GM19467 (cell line): Measurements from ENCODE around the gene ERFE.

Source experiments
- ATAC-seq: cut with Tn5 transposase; IDR thresholded peaks from one replicate; pipeline ENCODE4 v1.9.1; 2021; ENCODE audit warnings: mild to moderate bottlenecking, moderate library complexity; ENCODE audit not compliant: unreplicated experiment

Gene ERFE

GRCh38 chr2:238125127-238125885 lies 33.5 kb upstream of the ERFE start:
- no peak for ATAC-seq

GRCh38 chr2:238126338-238126737 lies 32.4 kb upstream of the ERFE start:
- no peak for ATAC-seq

GRCh38 chr2:238126775-238127164 lies 32.0 kb upstream of the ERFE start:
- no peak for ATAC-seq

DNA sequence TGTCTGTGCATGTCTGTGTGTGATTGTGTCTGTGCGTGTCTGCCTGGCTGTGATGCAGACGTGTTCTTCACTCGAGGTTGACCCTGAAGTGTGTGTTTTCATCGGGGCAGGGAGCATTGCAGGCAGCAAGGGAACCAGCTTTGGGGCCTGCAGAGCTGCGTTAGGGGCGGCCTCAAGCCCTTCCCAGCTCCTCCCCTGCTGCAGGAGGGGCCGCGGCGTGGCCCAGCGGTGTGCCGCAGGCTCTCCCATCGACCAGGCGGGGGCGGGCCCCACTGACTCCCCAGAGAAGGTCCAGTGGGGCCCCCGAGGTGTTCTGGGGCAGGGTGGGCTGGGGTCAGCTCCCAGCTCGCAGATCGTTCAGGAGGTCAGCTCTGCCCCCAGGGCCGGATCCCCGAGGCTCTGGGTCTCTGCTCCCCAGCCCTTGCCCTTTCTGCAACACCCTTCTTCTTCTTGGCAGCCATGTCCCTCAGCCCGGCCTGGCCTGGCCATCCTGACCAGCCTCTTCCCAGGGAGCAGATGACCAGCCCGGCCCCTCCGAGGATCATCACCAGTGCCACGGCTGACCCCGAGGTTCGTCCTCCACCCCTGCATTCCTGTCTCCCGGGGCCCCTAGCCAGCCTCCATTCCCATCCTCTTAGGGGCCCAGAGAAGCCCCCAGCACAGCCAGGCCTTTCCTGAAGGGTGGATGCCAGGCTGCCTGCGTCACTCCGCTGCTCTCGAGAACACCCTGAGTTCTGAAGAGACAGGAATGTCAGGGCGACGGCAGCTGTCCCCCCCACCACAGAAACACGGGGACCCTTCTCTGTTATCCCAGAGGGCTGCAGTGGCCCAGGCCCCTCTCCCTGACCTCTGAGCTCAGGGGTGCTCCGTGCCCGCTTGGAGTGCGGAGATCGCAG lies 31.4 kb upstream of the ERFE start:
- ATAC-seq: no peak

GRCh38 chr2:238128061-238128440 lies 30.7 kb upstream of the ERFE start:
- no peak for ATAC-seq

DNA sequence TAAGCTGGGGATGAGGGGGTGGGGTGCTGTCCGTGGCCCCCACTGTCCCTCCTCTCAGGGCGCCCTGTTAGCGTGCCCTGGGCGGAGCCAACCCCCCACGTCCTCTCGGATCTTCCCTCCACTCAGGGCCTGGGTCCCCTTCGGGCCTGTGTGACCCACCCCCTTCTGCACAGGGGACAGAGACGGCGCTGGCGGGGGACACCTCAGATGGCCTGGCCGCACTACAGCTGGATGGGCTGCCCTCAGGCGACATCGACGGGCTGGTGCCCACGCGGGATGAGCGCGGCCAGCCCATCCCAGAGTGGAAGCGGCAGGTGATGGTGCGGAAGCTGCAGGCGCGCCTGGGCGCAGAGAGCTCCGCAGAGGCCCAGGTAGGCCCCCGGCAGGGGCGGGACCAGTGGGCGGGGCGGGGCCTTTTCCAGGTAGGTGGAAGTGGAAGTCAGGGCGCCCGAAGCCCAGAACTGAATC lies 30.2 kb upstream of the ERFE start:
- no peak for ATAC-seq

DNA sequence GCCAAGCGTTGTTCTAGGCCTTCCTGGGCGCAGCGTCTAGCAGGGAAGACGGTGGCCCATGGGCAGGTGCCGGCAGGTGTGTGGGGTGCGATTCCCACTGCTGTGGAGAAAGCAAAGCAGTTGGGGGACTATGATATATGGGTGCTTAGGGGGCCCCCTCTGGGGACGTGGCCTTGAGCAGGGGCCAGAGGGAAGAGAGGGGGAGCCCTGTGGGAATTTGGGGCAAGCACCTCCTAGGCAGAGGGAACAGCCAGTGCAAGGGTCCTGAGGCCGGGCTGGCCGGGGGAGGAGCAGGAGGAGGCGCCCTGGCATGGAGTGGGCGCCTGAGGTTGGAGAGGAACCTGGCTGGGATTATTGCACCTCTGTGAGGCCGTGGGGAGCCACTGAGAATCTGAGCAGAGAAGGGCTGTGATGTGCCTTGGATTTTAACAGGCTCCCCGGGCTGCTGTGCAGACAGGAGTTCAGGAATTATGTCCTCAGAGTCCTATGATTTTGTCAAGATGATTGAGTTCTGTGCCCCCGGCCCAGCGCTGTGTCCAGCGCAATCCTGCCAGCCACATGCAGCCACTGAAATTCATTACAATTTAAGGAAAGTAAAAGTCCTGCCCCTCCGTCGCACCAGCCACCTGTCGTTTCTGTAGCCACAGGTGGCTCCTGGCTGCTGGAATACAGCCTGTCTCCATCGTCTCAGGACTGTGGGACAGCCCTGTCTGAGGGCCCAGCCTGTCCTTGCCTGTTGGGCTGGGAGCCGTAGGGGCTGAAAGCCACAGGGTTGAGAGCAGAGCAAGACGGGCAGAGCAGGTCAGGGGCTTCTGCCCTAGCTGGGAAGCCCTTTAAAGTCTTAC lies 29.4 kb upstream of the ERFE start:
- no peak for ATAC-seq

DNA sequence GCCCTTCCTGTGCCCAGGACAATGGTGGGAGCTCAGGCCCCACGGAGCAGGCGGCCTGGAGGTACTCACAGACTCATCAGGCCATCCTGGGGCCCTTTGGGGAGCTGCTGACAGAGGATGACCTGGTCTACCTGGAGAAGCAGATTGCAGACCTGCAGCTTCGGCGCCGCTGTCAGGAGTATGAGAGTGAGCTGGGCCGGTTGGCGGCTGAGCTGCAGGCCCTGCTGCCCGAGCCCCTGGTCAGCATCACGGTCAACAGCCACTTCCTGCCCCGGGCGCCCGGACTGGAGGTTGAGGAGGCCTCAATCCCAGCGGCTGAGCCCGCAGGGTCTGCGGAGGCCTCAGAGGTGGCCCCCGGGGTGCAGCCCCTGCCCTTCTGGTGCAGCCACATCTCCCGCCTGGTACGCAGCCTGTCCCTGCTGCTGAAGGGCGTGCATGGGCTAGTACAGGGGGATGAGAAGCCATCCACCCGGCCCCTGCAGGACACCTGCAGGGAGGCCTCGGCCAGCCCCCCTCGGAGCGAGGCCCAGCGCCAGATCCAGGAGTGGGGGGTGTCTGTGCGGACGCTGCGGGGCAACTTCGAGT lies 28.6 kb upstream of the ERFE start:
- no peak for ATAC-seq

- no peak for ATAC-seq
These were observed 27.8 kb upstream of the ERFE start for GRCh38 chr2:238130696-238131628.

- ATAC-seq: no peak
These were observed 26.9 kb upstream of the ERFE start for GRCh38 chr2:238131761-238132462.

- no peak for ATAC-seq
These were observed 26.0 kb upstream of the ERFE start for GRCh38 chr2:238132463-238133450.

DNA sequence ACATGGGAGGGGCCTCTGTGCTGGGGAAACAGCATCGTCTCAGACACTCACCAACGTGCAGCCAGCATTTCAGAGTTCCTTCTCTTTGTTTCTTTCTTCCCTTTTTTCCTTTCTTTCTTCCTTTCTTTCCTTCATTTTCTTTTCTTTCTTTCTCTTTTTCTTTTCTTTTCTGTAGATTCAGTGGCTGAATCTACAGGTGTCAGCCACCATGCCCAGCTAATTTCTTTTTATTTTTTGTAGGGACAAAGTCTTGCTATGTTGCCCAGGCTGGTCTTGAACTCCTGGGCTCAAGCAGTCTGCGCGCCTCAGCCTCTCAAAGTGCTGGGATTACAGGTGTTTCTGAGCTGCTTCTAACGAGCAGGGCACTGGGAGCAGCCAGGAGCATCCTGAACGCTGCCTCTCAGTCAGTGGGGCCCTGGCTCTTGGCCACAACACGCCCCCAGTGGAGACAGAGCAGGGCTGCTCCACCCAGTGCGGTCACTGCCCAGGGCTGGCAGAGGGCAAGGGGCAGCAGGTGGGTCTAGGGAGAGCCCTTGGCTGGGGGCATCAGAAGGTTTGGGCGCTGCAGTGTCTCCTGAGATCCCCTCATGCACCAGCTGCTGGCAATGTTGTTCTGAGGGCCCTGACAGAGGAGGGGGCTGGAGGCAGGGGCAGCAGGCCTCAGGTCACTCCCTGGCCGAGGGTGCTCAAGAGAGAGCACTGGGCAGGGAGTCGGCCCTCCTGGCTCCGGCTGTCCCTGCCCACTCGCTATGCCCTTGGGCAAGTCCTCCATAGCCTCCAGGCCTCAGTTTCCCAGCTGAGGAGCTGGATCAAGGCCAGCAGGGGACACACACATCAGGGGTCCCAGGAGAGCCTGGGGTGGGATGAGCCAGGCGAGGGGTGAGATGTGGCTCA lies 25.0 kb upstream of the ERFE start:
- ATAC-seq: no peak

DNA sequence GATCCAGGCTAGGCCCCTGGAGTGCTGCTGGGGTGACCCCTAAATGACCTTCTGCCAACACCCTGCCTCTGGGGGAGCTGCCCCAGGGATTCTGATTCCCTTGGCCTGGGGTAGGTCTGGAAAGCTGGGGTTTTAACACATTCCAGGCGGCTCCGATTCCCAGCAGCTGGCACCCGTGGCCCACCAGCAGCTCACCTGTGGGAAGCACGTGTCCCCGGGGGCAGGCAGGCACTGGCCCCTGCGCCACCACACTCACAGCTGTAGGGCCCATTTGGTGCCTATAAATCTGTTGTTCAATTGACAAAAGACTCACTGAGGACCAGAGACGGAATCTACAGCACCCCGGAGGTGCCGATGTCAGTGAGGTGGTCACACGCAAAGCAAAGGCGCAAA lies 24.4 kb upstream of the ERFE start:
- ATAC-seq: no peak

- ATAC-seq: no peak
These were observed 23.1 kb upstream of the ERFE start for GRCh38 chr2:238135601-238136150.

- no peak for ATAC-seq
These were observed 21.8 kb upstream of the ERFE start for GRCh38 chr2:238136820-238137537.

DNA sequence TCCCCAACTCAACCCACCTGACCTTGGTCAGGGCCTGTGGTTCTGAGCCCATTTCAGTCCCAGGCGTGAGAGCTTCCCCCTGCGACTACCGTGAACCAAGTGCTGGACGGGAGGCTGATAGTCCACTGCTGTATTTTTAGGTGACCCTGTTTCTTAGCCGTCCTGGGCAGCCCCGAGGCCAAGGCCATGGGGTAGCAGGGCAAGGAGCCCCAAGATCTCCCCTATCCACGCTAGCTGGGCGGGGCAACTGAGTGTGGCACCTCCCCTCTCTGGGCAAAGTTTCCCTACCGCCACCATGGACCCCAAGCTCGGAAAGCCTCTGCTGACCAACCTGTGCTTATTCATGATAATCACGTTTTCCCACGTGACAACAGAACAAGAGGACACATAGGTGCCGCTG lies 20.9 kb upstream of the ERFE start:
- no peak for ATAC-seq
